SK-N-SH treated with all-trans-retinoic acid at 6 μM for 48 hours (cell line): ENCODE data around the gene B3GLCT.

ENCODE experiments used
- ATAC-seq: fragments of 200-7000 bp; cut with Tn5 transposase; 3 replicates; pipeline ENCODE4 v1.9.1; 2020; ENCODE audit warnings: mild to moderate bottlenecking, moderate library complexity
- ARNTL ChIP-seq: fragments of 450-650 bp; formaldehyde crosslinking; IDR thresholded peaks from 2 replicates; pipeline ENCODE4 v1.5.0; 2020; ENCODE audit warnings: low read depth, mild to moderate bottlenecking, moderate library complexity, borderline replicate concordance
- BACH2 ChIP-seq: fragments of 250-450 bp; sonication (Bioruptor Pico); IDR thresholded peaks from 2 replicates; pipeline ENCODE4 v1.9.0; 2021; ENCODE audit warnings: mild to moderate bottlenecking, borderline replicate concordance
- CREB5 ChIP-seq: fragments of 250-450 bp; sonication (Bioruptor Pico); IDR thresholded peaks from 2 replicates; pipeline ENCODE4 v1.5.1; 2020; ENCODE audit warnings: low read depth, mild to moderate bottlenecking, moderate library complexity
- CSDC2 ChIP-seq: fragments of 250-450 bp; sonication (Bioruptor Pico); IDR thresholded peaks from 2 replicates; pipeline ENCODE4 v1.5.0; 2020; ENCODE audit warnings: mild to moderate bottlenecking, moderate library complexity
- CSRNP3 ChIP-seq: fragments of 250-450 bp; sonication (Bioruptor Pico); IDR thresholded peaks from 2 replicates; pipeline ENCODE4 v1.5.1; 2021; ENCODE audit warnings: mild to moderate bottlenecking, moderate library complexity
- ESRRG ChIP-seq: fragments of 250-450 bp; sonication (Bioruptor Pico); IDR thresholded peaks from 2 replicates; pipeline ENCODE4 v1.6.1; 2021; ENCODE audit warnings: mild to moderate bottlenecking
- GLIS3 ChIP-seq: fragments of 250-450 bp; sonication (Bioruptor Pico); IDR thresholded peaks from 2 replicates; pipeline ENCODE4 v1.5.0; 2020; ENCODE audit warnings: mild to moderate bottlenecking, moderate library complexity
- ISL1 ChIP-seq: fragments of 250-450 bp; sonication (Bioruptor Pico); IDR thresholded peaks from 2 replicates; pipeline ENCODE4 v2.1.2; 2022; ENCODE audit warnings: mild to moderate bottlenecking, moderate library complexity
- PATZ1 ChIP-seq: fragments of 250-450 bp; sonication (Bioruptor Pico); IDR thresholded peaks from 2 replicates; pipeline ENCODE4 v1.8.0; 2020; ENCODE audit warnings: mild to moderate bottlenecking, moderate library complexity, borderline replicate concordance
- POU6F1 ChIP-seq: fragments of 250-450 bp; sonication (Bioruptor Pico); IDR thresholded peaks from 2 replicates; pipeline ENCODE4 v1.8.0; 2021; ENCODE audit warnings: low read depth, mild to moderate bottlenecking, moderate library complexity, borderline replicate concordance
- PPARA ChIP-seq: fragments of 250-450 bp; sonication (Bioruptor Pico); IDR thresholded peaks from 2 replicates; pipeline ENCODE4 v1.5.0; 2020; ENCODE audit warnings: mild to moderate bottlenecking, borderline replicate concordance
- SNAI2 ChIP-seq: fragments of 250-450 bp; sonication (Bioruptor Pico); IDR thresholded peaks from 2 replicates; pipeline ENCODE4 v1.5.0; 2020; ENCODE audit warnings: mild to moderate bottlenecking, moderate library complexity
- TCF4 ChIP-seq: fragments of 250-450 bp; sonication (Bioruptor Pico); IDR thresholded peaks from 2 replicates; pipeline ENCODE4 v1.8.0; 2021; ENCODE audit warnings: mild to moderate bottlenecking, moderate library complexity, borderline replicate concordance
- TOX ChIP-seq: fragments of 250-450 bp; sonication (Bioruptor Pico); IDR thresholded peaks from 2 replicates; pipeline ENCODE4 v1.8.0; 2021; ENCODE audit warnings: mild to moderate bottlenecking, moderate library complexity, borderline replicate concordance
- TSHZ2 ChIP-seq: fragments of 250-450 bp; sonication (Bioruptor Pico); IDR thresholded peaks from 2 replicates; pipeline ENCODE4 v1.5.0; 2020; ENCODE audit warnings: mild to moderate bottlenecking, moderate library complexity
- ZC3H10 ChIP-seq: fragments of 250-450 bp; sonication (Bioruptor Pico); IDR thresholded peaks from 2 replicates; pipeline ENCODE4 v1.5.1; 2021; ENCODE audit warnings: mild to moderate bottlenecking, moderate library complexity
- ZFP30 ChIP-seq: fragments of 450-650 bp; formaldehyde crosslinking; IDR thresholded peaks from 2 replicates; pipeline ENCODE4 v1.5.0; 2022; ENCODE audit warnings: mild to moderate bottlenecking, moderate library complexity
- ZNF565 ChIP-seq: fragments of 450-650 bp; formaldehyde crosslinking; conservative IDR thresholded peaks from 2 replicates; pipeline ENCODE4 v1.5.0; 2020; ENCODE audit warnings: low read depth, mild to moderate bottlenecking, moderate library complexity
- ZNF70 ChIP-seq: fragments of 450-650 bp; formaldehyde crosslinking; IDR thresholded peaks from 2 replicates; pipeline ENCODE4 v1.5.0; 2020; ENCODE audit warnings: mild to moderate bottlenecking, moderate library complexity
- ZNF8 ChIP-seq: fragments of 450-650 bp; formaldehyde crosslinking; IDR thresholded peaks from 2 replicates; pipeline ENCODE4 v1.5.0; 2020; ENCODE audit warnings: mild to moderate bottlenecking, moderate library complexity

B3GLCT gene

GRCh38 chr13:31201341-31202031, 1.7 kb downstream of the B3GLCT start:
- no peak for ATAC-seq
- TF ChIP-seq ISL1 (CRISPR knock-in tag) (peak; percentile 56; the same call in 1 of the 2 replicates), CSDC2 (no peak)
- TF ChIP-seq, all 23 proteins: peak for 1

- TF ChIP-seq CSRNP3 (CRISPR knock-in tag) (no peak), PPARA (CRISPR knock-in tag) (no peak), GLIS3 (CRISPR knock-in tag) (no peak), TOX (no peak), SNAI2 (CRISPR knock-in tag) (no peak), ZNF8 (CRISPR knock-in tag) (no peak), TSHZ2 (CRISPR knock-in tag) (no peak), ESRRG (CRISPR knock-in tag) (no peak), ZNF70 (no peak), TCF4 (CRISPR knock-in tag) (no peak), CREB5 (no peak), ZC3H10 (no peak), ZFP30 (CRISPR knock-in tag) (no peak), ISL1 (CRISPR knock-in tag) (no peak), POU6F1 (CRISPR knock-in tag) (no peak), ZNF565 (CRISPR knock-in tag) (no peak)
- ATAC-seq: peak; percentile 42
Measured at GRCh38 chr13:31204592-31204991, 4.8 kb downstream of the B3GLCT start.

- TF ChIP-seq CREB5: no peak
- no peak for TF ChIP-seq TOX
- no peak for TF ChIP-seq ZNF565 (CRISPR knock-in tag)
- no peak for TF ChIP-seq BACH2 (CRISPR knock-in tag)
- no peak for TF ChIP-seq ARNTL (CRISPR knock-in tag)
- no peak for TF ChIP-seq ZC3H10
- TF ChIP-seq GLIS3 (CRISPR knock-in tag): no peak
- TF ChIP-seq PATZ1: no peak
- peak; percentile 42 for ATAC-seq
Measured at GRCh38 chr13:31207661-31208552, 8.1 kb downstream of the B3GLCT start.
